ENCODE measurements around the gene ROBO1.

The ROBO1 gene

DNA sequence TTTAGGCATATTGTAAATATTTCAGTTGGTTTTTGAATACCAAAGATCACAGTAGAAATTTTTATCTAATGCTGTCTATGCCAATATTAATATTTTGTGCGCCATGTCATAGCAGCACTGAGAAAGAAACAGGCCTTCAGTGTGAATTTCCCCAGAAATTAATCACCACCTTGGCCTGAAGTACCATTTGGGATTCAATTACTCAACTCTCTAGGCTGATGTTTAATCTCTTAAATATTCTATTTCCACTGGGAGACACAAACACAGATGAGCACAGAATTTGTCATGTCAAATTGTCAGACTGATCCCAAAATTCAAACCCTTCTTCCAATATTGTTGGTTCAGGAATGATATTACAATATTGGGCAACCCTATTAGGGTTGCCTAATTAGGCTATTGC lies 509.3 kb downstream of the ROBO1 start:
- DNase-seq (ENCODE audit: low spot score) = no peak
- TF ChIP-seq, protein P1, sequence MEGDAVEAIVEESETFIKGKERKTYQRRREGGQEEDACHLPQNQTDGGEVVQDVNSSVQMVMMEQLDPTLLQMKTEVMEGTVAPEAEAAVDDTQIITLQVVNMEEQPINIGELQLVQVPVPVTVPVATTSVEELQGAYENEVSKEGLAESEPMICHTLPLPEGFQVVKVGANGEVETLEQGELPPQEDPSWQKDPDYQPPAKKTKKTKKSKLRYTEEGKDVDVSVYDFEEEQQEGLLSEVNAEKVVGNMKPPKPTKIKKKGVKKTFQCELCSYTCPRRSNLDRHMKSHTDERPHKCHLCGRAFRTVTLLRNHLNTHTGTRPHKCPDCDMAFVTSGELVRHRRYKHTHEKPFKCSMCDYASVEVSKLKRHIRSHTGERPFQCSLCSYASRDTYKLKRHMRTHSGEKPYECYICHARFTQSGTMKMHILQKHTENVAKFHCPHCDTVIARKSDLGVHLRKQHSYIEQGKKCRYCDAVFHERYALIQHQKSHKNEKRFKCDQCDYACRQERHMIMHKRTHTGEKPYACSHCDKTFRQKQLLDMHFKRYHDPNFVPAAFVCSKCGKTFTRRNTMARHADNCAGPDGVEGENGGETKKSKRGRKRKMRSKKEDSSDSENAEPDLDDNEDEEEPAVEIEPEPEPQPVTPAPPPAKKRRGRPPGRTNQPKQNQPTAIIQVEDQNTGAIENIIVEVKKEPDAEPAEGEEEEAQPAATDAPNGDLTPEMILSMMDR (conservative IDR thresholded peaks at IDR 0.05; ENCODE audit: low read depth) = no peak
- ChIA-PET CTCF (no interaction called here), POLR2A (ENCODE audit: low non-redundant PET) (no interaction called here)
- no peak overlapping the region for H3K27ac ChIP-seq

DNA sequence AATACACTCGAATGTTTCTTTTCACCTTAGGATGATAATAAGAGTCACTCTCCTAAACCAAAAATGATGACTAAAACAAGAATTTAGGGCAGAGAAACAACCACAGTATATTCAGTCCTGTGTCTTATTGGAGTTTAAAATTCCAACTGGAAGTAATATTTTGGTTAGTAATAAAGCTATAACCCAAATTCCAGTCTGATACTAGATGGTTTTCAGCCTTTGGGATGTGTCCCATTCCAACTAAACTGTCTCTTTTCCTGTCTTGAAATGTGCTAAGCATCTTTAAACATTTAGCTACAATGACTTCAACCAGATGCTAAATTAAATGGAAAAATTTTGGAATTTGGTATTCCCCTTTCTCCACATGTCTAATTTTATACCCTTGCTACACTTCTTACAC lies 510.0 kb downstream of the ROBO1 start:
- no peak for DNase-seq (ENCODE audit: low spot score)
- TF ChIP-seq, protein P1 (conservative IDR thresholded peaks at IDR 0.05; ENCODE audit: low read depth) = no peak
- no peak overlapping the region for H3K27ac ChIP-seq
- ChIA-PET CTCF (no interaction called here), POLR2A (ENCODE audit: low non-redundant PET) (no interaction called here)

DNA sequence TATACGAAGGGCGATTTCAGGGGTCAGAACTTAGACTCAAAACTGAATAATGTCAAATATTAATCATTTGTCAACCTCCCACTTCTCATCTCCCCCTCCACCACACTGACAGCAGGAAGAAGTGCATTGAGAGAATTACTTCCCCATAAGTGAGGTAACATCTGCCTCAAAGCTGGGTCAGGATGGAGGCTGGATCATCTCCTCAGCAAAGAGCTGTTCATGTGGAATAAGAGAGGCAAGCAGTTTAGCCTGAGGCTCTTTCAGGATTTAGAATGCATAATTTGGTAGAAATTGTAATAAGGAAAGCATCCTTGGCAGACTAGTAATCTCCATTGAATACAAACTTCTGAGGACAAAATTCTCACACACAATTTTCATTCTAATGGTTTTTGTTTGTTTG lies 512.1 kb downstream of the ROBO1 start:
- no peak overlapping the region for H3K27ac ChIP-seq
- POLR2A ChIA-PET (ENCODE audit: low non-redundant PET) = no interaction called here
- CTCF ChIA-PET = interaction anchor here (0.6 kb wide), 1 partner anchor 8 kb away, joined by 3 read pairs; no protein-coding TSS in a partner anchor
- no peak for DNase-seq (ENCODE audit: low spot score)
- TF ChIP-seq, protein P1 (conservative IDR thresholded peaks at IDR 0.05; ENCODE audit: low read depth) = no peak

DNA sequence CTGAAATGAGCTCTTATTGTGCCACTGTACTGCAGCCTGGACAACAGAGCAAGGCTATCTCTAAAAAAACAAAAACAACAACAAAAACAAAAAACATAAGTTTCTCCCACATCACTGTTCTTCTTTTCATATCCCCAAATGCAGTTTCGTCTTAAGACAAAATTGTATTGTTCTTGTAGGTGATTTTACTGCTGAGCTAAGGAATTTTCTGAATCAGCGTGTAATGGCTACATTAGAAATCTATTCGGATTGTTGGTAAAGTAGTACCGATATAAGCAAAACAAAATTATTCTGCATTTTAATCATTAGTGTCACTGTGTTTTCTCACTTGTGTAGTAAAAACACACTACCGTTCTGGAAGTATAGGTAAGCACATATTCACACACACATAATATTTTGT lies 512.5 kb downstream of the ROBO1 start:
- ChIA-PET CTCF (interaction anchor here (0.6 kb wide), 1 partner anchor 8 kb away, joined by 3 read pairs; no protein-coding TSS in a partner anchor), POLR2A (ENCODE audit: low non-redundant PET) (no interaction called here)
- TF ChIP-seq, protein P1 (conservative IDR thresholded peaks at IDR 0.05; ENCODE audit: low read depth) = no peak
- no peak overlapping the region for H3K27ac ChIP-seq
- DNase-seq (ENCODE audit: low spot score) = no peak

DNA sequence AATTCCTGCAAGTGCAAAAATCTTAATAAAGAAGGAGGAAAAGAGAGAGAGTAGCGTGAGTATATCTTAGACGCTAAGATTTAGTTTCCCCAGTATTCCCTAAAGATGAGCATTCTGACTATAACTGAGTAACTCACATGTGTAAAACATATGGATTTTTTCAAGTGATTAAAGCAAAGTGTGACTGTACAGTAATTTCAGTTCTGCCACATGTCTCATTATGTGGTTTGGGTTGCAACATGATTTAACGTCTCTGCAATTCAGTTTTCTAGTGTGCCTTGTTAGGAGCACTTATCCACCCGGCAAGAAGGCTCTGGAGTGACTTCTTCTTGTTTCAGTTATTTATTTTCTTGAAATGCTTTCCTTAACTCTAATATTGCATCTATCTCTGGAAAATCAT lies 514.1 kb downstream of the ROBO1 start:
- CTCF ChIA-PET = no interaction called here
- no peak for DNase-seq (ENCODE audit: low spot score)
- TF ChIP-seq, protein P1 (conservative IDR thresholded peaks at IDR 0.05; ENCODE audit: low read depth) = no peak
- H3K27ac ChIP-seq = no peak overlapping the region
- POLR2A ChIA-PET (ENCODE audit: low non-redundant PET) = no interaction called here

DNA sequence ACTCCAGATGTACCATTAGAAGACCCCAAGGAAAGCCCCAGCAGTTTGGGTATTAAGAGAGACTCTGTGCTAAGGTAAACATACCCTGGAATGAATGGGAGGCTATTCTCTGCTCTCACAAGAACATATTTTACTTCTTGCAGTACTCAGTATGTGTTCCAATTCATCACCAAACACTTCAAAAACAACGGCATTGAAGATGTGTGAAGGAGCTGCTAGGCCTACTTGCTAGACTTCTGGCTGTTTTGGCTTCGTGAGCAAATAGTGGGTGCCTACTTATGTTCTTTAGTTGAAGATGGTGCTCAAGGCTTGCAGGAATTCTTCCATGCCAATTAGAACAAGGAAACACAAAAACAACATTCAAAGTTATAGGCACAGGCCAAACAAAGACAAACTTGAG lies 514.5 kb downstream of the ROBO1 start:
- POLR2A ChIA-PET (ENCODE audit: low non-redundant PET) = no interaction called here
- CTCF ChIA-PET = no interaction called here
- H3K27ac ChIP-seq = no peak overlapping the region
- no peak for DNase-seq (ENCODE audit: low spot score)
- TF ChIP-seq, protein P1 (conservative IDR thresholded peaks at IDR 0.05; ENCODE audit: low read depth) = no peak

DNA sequence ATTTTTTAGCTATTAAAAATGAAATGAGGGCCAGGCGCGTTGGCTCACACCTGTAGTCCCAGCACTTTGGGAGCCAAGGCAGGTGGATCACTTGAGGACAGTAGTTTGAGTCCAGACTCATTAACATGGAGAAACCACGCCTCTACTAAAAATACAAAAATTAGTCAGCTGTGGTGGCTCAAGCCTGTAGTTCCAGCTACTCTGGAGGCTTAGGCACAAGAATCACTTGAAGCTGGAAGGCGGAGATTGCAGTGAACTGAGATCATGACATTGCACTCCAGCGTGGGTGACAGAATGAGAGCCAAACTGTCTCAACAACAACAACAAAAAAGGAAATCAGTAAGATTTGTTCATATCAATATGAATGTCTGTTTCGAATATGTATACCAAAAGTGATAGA lies 517.1 kb downstream of the ROBO1 start:
- POLR2A ChIA-PET (ENCODE audit: low non-redundant PET) = no interaction called here
- H3K27ac ChIP-seq = no peak overlapping the region
- DNase-seq (ENCODE audit: low spot score) = no peak
- CTCF ChIA-PET = interaction anchor here (0.6 kb wide), 1 partner anchor 33 kb away, joined by 3 read pairs; no protein-coding TSS in a partner anchor
- TF ChIP-seq, protein P1 (conservative IDR thresholded peaks at IDR 0.05; ENCODE audit: low read depth) = no peak

All from RWPE1 (cell line).